ENCODE results near the gene REV1. TPM values are rescaled to one million over a fixed set of nuclear protein-coding genes. Genes with fewer than 3 reads are reported as not detected.

Gene REV1
- total RNA-seq, 1 donor from 2014 or later: 39.4 TPM

GRCh38 chr2:99406137-99406536 lies 83.7 kb downstream of the REV1 start:
- intact Hi-C loops (cut with micrococcal nuclease): no loop called here

GRCh38 chr2:99404797-99405669 lies 84.8 kb downstream of the REV1 start:
- intact Hi-C loops (cut with micrococcal nuclease): no loop called here

GRCh38 chr2:99404039-99404796 lies 85.6 kb downstream of the REV1 start:
- intact Hi-C loops (cut with micrococcal nuclease): no loop called here

GRCh38 chr2:99403524-99403923 lies 86.3 kb downstream of the REV1 start:
- intact Hi-C loops (cut with micrococcal nuclease): no loop called here

GRCh38 chr2:99403084-99403483 lies 86.7 kb downstream of the REV1 start:
- intact Hi-C loops (cut with micrococcal nuclease): no loop called here

- intact Hi-C loops (cut with micrococcal nuclease): no loop called here
These were observed 88.0 kb downstream of the REV1 start for GRCh38 chr2:99401841-99402240.

GRCh38 chr2:99399795-99400194 lies 90.0 kb downstream of the REV1 start:
- intact Hi-C loops (cut with micrococcal nuclease): no loop called here

- intact Hi-C loops (cut with micrococcal nuclease): no loop called here
These were observed 90.8 kb downstream of the REV1 start for GRCh38 chr2:99399063-99399462.

- intact Hi-C loops (cut with micrococcal nuclease): no loop called here
These were observed 91.5 kb downstream of the REV1 start for GRCh38 chr2:99398303-99398702.

GRCh38 chr2:99397266-99397920 lies 92.4 kb downstream of the REV1 start:
- intact Hi-C loops (cut with micrococcal nuclease): no loop called here

- intact Hi-C loops (cut with micrococcal nuclease): no loop called here
These were observed 94.2 kb downstream of the REV1 start for GRCh38 chr2:99395589-99396130.

- intact Hi-C loops (cut with micrococcal nuclease): no loop called here
These were observed 99.9 kb downstream of the REV1 start for GRCh38 chr2:99389946-99390345.

- intact Hi-C loops (cut with micrococcal nuclease): no loop called here
These were observed 100.4 kb downstream of the REV1 start for GRCh38 chr2:99389371-99389770.

- intact Hi-C loops (cut with micrococcal nuclease): no loop called here
These were observed 100.9 kb downstream of the REV1 start for GRCh38 chr2:99388892-99389291.

- intact Hi-C loops (cut with micrococcal nuclease): no loop called here
These were observed 103.8 kb downstream of the REV1 start for GRCh38 chr2:99386011-99386410.

- intact Hi-C loops (cut with micrococcal nuclease): no loop called here
These were observed 107.7 kb downstream of the REV1 start for GRCh38 chr2:99382143-99382542.

GRCh38 chr2:99380376-99381010 lies 109.3 kb downstream of the REV1 start:
- intact Hi-C loops (cut with micrococcal nuclease): no loop called here

GRCh38 chr2:99377879-99378278 lies 111.9 kb downstream of the REV1 start:
- intact Hi-C loops (cut with micrococcal nuclease): no loop called here

- intact Hi-C loops (cut with micrococcal nuclease): no loop called here
These were observed 113.5 kb downstream of the REV1 start for GRCh38 chr2:99376254-99376864.

- intact Hi-C loops (cut with micrococcal nuclease): no loop called here
These were observed 115.1 kb downstream of the REV1 start for GRCh38 chr2:99374747-99375146.

GRCh38 chr2:99373144-99373543 lies 116.7 kb downstream of the REV1 start:
- intact Hi-C loops (cut with micrococcal nuclease): no loop called here
